ENCODE data around the gene AP1B1.
"Not testable (repeated sequence)": the region's sequence is repeated elsewhere in the genome, so short reads cannot be mapped to it uniquely, and the experiment has no call there.

Gene AP1B1

GRCh38 chr22:29387921-29388758 lies at the start of gene AP1B1:
AP1B1 (minus strand) TSS chr22:29388570; CDS start chr22:29367243, 21,327 bp downstream.
- no peak for FAIRE-seq

DNA sequence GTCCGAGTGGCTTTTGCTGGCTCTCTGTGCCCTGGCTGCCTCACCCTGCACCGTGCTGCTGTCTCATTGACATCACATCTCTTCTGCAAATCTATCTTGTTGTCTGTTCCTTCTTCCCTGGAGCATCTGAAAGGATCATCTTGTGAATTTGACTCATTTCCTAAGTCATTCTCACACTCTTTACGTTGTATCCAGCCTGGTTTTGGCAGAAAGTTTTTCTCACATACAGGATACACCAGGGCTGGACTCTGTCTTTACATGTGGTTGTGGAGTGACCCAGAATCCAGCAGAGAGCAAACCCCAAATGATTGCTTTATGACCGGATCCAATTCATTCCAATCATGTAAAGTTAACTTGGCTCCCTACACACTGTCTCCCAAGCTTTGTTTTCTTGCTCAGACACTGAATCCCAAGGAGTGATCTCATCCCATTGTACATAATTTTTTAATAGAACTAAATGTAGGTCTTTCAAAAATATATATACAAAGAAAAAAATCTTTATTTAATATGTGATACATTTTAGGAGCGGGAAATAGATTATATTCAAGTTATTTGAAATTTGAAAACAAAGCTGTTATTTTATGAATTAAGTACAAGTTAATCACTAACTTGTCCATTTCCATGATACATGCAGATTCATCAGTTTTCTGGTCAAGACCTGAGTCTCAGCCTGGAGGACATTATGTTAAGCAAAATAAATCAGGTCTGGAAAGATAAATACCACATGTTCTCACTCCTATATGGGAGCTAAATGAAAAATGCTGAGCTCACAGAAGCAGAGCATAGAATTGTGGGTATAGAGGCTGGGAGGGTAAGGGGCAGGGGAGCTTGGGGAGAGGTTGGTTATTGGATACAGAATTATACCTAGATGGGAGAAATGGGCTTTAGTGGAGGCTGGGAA lies 47.1 kb upstream of the AP1B1 start:
- FAIRE-seq: no peak

GRCh38 chr22:29434288-29434687 lies 45.9 kb upstream of the AP1B1 start:
- no peak for FAIRE-seq

- no peak for FAIRE-seq
These were observed 45.5 kb upstream of the AP1B1 start for GRCh38 chr22:29433856-29434255.

GRCh38 chr22:29431986-29432385 lies 43.6 kb upstream of the AP1B1 start:
- no peak for FAIRE-seq

DNA sequence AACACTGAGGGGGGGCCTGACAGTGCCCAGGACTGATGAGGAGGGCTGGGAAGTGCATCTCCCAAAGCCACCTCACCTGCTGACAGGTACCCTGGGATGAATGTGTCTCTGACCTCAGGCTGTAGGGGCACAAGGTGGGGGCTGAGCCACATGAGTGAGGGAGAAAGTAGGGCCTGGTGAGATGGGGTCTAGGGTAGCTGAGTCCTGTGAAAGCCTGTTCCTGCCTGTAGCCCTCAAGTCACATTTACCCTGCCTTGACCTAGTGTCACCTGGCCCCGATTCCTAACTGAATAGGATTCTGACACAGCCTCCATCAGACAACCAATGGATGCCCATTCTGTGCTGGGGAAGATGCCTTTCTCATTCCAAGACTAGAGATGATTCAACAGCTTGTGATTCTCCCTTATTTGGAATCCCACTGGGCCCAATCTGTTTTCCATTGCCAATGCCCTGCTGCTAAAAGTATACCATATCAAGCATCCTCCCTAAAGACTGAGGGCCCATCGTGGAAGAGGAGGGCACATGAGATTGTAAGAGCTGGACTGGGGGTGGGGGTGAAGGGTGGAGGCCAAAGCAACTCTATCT lies 38.9 kb upstream of the AP1B1 start:
- FAIRE-seq: no peak

DNA sequence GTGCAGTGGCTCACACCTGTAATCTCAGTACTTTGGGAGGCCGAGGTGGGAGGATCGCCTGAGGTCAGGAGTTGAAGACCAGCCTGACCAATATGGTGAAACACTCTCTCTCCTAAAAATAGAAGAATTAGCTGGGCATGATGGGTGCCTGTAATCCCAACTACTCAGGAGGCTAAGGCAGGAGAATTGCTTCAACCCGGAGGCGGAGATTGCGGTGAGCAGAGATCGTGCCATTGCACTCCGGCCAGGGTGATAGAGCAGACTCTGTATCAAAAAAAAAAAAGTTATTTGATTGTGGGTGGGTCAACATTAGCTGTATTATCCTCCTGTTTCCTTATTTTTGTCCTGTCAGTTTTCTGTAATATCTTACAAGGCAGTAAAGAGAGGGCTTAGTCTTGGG lies 38.1 kb upstream of the AP1B1 start:
- FAIRE-seq: no peak

DNA sequence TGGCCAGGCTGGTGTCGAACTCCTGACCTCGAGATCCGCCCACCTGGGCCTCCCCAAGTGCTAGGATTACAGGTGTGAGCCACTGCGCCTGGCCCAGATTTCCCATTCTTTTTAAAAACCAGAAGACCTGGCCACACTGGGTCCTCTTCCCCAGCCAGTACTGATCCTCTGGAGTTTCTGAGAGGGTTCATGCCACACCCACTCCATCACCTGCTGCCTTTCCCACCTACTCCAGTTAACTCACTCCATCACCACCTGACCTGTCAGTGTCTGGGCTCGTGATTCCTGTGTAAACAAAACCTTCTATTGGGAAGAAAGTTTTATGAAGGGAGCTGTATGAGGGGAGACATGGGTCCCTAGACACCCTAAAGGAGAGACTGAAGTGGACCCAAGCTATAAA lies 30.3 kb upstream of the AP1B1 start:
- FAIRE-seq: not testable (repeated sequence)

DNA sequence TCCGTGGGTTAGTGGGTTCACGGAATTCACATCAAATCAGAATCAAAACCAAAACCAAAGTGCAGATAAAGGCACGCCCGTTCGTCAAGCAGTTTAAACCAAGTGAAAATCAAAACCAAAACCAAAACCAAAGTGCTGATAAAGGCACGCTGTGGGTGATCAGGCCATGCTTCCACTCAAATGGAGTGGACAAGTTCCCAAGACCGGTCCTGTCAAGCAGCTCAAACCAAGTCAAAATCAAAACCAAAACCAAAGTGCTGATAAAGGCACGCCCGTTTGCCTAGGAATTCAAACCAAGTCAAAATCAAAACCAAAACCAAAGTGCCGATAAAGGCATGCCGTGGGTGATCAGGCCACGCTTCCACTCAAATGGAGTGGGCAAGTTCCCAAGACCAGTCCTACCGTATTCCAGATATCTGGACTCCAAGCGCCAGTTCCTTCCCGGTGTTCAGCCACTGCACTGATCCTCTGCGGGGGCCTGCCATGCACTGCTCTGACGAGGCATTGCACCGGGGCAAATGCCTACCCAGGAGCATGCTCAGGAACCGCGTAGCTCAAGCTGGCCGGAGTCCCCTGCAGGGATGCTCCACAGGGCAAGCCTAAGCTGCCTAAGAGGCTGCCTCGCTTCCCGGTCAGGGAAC lies 26.7 kb upstream of the AP1B1 start:
- peak; percentile 83 for FAIRE-seq

DNA sequence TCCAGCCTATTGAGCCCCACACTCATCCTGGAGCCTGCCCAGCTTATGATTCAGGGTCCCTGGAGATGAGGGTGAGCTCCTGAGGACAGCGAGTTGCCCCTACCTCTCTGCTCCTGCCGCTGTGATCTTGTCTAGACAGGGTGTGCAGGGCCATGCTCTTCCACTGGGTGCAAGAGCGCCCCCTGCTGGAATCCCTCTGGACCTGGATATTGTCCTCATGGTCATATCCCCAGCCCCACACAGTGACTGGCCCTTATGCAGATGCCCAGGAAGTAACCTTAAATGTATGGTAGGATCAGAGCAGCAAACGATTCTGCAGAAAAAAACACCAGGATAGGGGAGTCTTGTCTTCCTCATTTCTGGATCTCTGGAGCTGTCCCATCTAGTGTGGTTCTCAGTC lies 24.4 kb upstream of the AP1B1 start:
- FAIRE-seq: not testable (repeated sequence)

GRCh38 chr22:29411569-29412211 lies 23.3 kb upstream of the AP1B1 start:
- not testable (repeated sequence) for FAIRE-seq

GRCh38 chr22:29408940-29409339 lies 20.6 kb upstream of the AP1B1 start:
- FAIRE-seq: no peak

GRCh38 chr22:29401538-29401937 lies 13.2 kb upstream of the AP1B1 start:
- not testable (repeated sequence) for FAIRE-seq

GRCh38 chr22:29400576-29400975 lies 12.2 kb upstream of the AP1B1 start:
- no peak for FAIRE-seq

- no peak for FAIRE-seq
These were observed 9.4 kb upstream of the AP1B1 start for GRCh38 chr22:29397791-29398190.

DNA sequence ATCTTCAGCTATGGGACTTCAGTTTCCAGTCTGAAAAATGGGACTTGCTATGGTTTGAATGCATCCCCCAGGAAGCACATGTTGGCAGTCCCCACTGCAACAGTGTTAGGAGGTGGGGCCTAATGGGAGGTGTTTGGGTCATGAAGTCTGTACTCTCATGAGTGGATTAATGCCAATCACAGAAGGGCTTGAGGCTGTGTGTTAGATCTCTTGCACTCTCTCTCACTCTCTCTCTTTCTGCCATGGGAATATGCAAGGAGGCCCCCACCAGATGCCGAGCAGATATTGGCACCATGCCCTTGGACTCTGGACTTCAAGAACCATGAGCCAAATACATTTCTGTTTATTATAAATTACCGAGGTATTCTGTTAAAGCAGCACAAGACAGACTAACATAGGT lies 7.8 kb upstream of the AP1B1 start:
- FAIRE-seq: no peak

DNA sequence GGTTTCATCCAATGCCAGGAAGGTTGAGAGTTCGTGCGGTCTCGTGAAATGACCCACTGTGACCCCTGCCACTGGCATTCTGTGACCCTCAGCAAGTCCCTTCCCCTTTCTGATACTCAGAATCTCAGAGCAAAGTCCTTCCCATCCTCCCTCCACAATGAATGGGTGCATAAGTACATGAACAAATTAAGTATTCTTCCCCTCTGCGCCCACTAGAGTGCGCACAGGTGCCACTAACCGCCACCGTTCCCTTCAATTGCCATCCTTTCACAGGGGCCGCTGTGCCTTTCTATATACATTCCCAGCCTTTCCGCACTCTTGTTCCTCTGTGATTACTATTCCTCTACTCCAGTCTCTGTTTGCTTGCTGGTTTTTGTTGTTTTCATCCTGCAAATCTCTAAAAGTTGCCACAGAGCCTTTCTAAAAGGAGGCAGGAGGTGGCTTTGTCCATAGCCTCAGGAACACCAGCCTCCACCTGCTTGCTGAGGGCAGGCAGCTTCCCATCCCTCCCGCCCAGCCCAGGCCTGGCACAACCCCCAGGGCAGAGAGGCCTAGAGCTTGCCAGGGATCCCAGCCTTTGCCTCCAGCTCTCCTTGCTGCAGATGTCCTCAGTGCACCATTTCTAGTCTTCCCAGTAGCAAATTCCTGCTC lies 6.7 kb upstream of the AP1B1 start:
- no peak for FAIRE-seq

DNA sequence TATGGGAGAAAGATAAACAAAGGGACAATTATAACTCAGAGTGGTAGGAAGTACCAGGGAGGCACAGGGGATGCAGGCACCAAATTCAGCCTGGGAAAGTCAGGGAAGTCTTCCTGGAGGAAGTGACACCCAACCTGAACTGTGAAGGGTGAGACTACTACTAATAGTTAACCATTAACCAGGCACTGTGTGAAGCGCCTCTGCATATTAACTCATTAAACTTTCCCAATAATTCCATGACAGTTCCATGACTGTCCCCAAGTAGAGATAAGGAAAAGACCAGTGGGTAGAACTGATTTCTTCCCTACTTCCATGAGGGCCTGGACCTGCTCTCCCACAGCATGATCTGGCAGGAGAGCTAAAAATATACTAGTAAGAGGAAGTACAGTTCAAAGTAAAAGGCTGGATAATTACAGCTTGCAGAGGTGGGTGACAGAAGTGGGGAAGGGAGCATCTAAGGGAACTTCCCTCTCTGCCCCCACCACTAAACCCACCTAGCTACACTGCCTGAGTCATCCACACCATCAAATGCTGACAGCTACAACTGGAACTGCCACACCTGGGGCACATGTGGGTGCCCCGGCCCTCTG lies 4.7 kb upstream of the AP1B1 start:
- FAIRE-seq: no peak

DNA sequence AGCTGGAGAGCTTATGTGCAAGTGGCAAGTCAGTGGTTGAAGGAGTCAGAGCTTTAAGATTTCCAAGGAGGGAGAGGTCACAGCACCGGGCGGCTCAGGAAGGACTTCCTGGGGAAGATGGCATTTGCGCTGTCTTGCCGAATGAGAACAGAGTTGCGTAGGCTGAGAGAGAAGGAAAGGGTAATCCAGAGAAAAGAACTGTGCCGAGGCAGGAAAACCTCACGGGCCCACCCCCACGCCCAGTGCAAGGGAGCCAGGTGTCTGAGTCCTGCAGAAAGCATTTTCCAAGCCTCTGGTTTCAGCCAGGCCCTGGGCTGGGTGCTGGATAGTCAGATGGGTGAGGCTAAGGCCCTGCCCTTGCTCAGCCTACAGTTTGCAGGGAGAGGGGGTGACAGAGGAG lies 3.2 kb upstream of the AP1B1 start:
- no peak for FAIRE-seq

GRCh38 chr22:29390270-29390669 lies 1.9 kb upstream of the AP1B1 start:
- FAIRE-seq: no peak

DNA sequence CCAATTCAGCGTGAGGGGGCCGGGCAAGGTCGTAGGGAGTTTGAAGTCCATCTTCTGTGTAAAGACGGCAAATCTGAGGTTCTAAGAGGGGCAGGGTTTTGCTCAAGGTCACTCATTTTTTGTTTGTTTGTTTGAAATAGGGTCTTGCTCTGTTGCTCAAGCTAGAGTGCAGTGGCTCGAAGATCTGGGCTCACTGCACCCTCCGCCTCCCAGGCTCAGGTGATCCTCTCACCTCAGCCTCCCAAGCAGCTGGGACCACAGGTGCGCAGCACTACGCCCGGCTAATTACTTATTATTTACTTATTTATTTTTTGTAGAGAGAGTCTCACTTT lies 355 bp upstream of the AP1B1 start:
- FAIRE-seq: no peak

GRCh38 chr22:29386708-29387107 lies 1.7 kb downstream of the AP1B1 start:
- no peak for FAIRE-seq

Data from colon (tissue), 2 donors.